SKM-1 treated with dmso at 0.1 percent for 144 hours (cell line): Measurements from ENCODE around the gene FAM76A.
"Not testable (repeated sequence)": the region's sequence is repeated elsewhere in the genome, so short reads cannot be mapped to it uniquely, and the experiment has no call there.

ENCODE experiments used
- DNase-seq: peaks from one replicate; lab custom pipeline; 2025; ENCODE audit not compliant: unreplicated experiment; lab: John Stamatoyannopoulos, UW

FAM76A gene

GRCh38 chr1:27774654-27775053, 48.9 kb downstream of the FAM76A start:
- DNase-seq = no peak

- not testable (repeated sequence) for DNase-seq
Measured at GRCh38 chr1:27775336-27775735, 49.6 kb downstream of the FAM76A start.

GRCh38 chr1:27776276-27776675, 50.5 kb downstream of the FAM76A start:
- DNase-seq = not testable (repeated sequence)

GRCh38 chr1:27778056-27778455, 52.3 kb downstream of the FAM76A start:
- DNase-seq = no peak

- DNase-seq = no peak
Measured at GRCh38 chr1:27779122-27779521, 53.4 kb downstream of the FAM76A start.

GRCh38 chr1:27782950-27783349, 57.2 kb downstream of the FAM76A start:
- DNase-seq = no peak

- no peak for DNase-seq
Measured at GRCh38 chr1:27784700-27785099, 58.9 kb downstream of the FAM76A start.

GRCh38 chr1:27785781-27786455, 60.2 kb downstream of the FAM76A start:
- DNase-seq = no peak

GRCh38 chr1:27787895-27788294, 62.1 kb downstream of the FAM76A start:
- DNase-seq = no peak

- peak; percentile 17 for DNase-seq
Measured at GRCh38 chr1:27789540-27790041, 63.8 kb downstream of the FAM76A start.

GRCh38 chr1:27790270-27790669, 64.5 kb downstream of the FAM76A start:
- not testable (repeated sequence) for DNase-seq

- no peak for DNase-seq
Measured at GRCh38 chr1:27795601-27796000, 69.8 kb downstream of the FAM76A start.

- no peak for DNase-seq
Measured at GRCh38 chr1:27804791-27805190, 79.0 kb downstream of the FAM76A start.

GRCh38 chr1:27806758-27807157, 81.0 kb downstream of the FAM76A start:
- no peak for DNase-seq

- no peak for DNase-seq
Measured at GRCh38 chr1:27807385-27807784, 81.6 kb downstream of the FAM76A start.

- DNase-seq = not testable (repeated sequence)
Measured at GRCh38 chr1:27808131-27808530, 82.4 kb downstream of the FAM76A start.

GRCh38 chr1:27809883-27810282, 84.1 kb downstream of the FAM76A start:
- no peak for DNase-seq

- DNase-seq = no peak
Measured at GRCh38 chr1:27811741-27812500, 86.2 kb downstream of the FAM76A start.
